Endodermal cell (in vitro differentiated cells): ENCODE data around the gene FBXO47. TPM values are rescaled to one million over a fixed set of nuclear protein-coding genes. Genes with fewer than 3 reads are reported as not detected.

Source experiments
- DNase-seq: peaks from one replicate; pipeline ENCODE4 v3.0.0-alpha.2; 2017
- H3K27ac ChIP-seq: 2 replicates; pipeline ENCODE4 v1.5.1; 2013; ENCODE audit warnings: mild to moderate bottlenecking, low read depth, low read length, moderate library complexity
- H3K27me3 ChIP-seq: 2 replicates; pipeline ENCODE4 v1.6.1; 2013; ENCODE audit warnings: mild to moderate bottlenecking, low read length, moderate library complexity; ENCODE audit not compliant: insufficient read depth, control insufficient read depth, poor library complexity, severe bottlenecking
- H3K36me3 ChIP-seq: 2 replicates; pipeline ENCODE4 v1.7.0; 2013; ENCODE audit warnings: mild to moderate bottlenecking, low read length, moderate library complexity; ENCODE audit not compliant: control insufficient read depth, insufficient read depth
- H3K4me1 ChIP-seq: one replicate; pipeline ENCODE4 v1.7.0; 2013; ENCODE audit warnings: low read length; ENCODE audit not compliant: control insufficient read depth, insufficient read depth
- H3K4me3 ChIP-seq: 2 replicates; pipeline ENCODE4 v1.5.1; 2013; ENCODE audit warnings: mild to moderate bottlenecking, low read length, moderate library complexity
- H3K9ac ChIP-seq: 2 replicates; pipeline ENCODE4 v1.6.1; 2013; ENCODE audit warnings: mild to moderate bottlenecking, low read length, moderate library complexity; ENCODE audit not compliant: poor library complexity, severe bottlenecking; ENCODE audit errors: extremely low read depth
- H3K9me3 ChIP-seq: 2 replicates; pipeline ENCODE4 v1.6.1; 2013; ENCODE audit warnings: mild to moderate bottlenecking, low read length, moderate library complexity; ENCODE audit not compliant: control insufficient read depth
- H3K27ac Mint-ChIP-seq: 2 replicates; pipeline ENCODE4 v1.8.0; 2020; ENCODE audit warnings: mixed read lengths
- H3K27me3 Mint-ChIP-seq: 2 replicates; pipeline ENCODE4 v1.8.0; 2021; ENCODE audit warnings: mild to moderate bottlenecking, mixed read lengths; ENCODE audit not compliant: insufficient read depth
- H3K36me3 Mint-ChIP-seq: 2 replicates; pipeline ENCODE4 v1.8.0; 2020; ENCODE audit warnings: low read depth, mixed read lengths
- H3K4me1 Mint-ChIP-seq: 2 replicates; pipeline ENCODE4 v1.8.0; 2020; ENCODE audit warnings: mixed read lengths
- H3K4me3 Mint-ChIP-seq: 2 replicates; pipeline ENCODE4 v1.8.0; 2020; ENCODE audit warnings: mild to moderate bottlenecking, moderate library complexity, mixed read lengths
- H3K9me3 Mint-ChIP-seq: 2 replicates; pipeline ENCODE4 v1.8.0; 2020; ENCODE audit warnings: mild to moderate bottlenecking, mixed read lengths
- WGBS, 2 experiments: methylation state at CpG; one replicate each; pipeline versions ENCODE4 v1.1.5 to v1.1.7; 2013; ENCODE audit warnings: missing lambda C conversion rate in 2 of 2, mixed read lengths in 1 of 2; ENCODE audit not compliant: insufficient coverage in 1 of 2, insufficient read length in 1 of 2; 5-methylcytosine and 5-hydroxymethylcytosine counted together
- total RNA-seq, 2 donors: library from RNA; stranded (reverse); fragmentation: NEBNext Ultra II Directional in 1 of 2; extraction: Animal tissue kit (Norgen Biotek cat#: 25700) in 1 of 2; gene quantifications; 2 replicates in 1 of 2; 3 replicates in 1 of 2; pipeline ENCODE4 v1.2.1, GENCODE V29; 2021
- TF ChIP-seq, protein P1 (sequence below): fragments of 200-600 bp; sonication (generic); conservative IDR thresholded peaks from 2 replicates; pipeline ENCODE4 v1.5.0; 2021; ENCODE audit warnings: antibody characterized with exemption, mild to moderate bottlenecking

Gene FBXO47
- total RNA-seq, 2 donors from 2014 or later, result not detected

GRCh38 chr17:38918916-38919315, 48.3 kb downstream of the FBXO47 start:
- H3K4me3 ChIP-seq, result no peak overlapping the region
- peaks cover 68% of the 10 kb centered on the region for H3K36me3 ChIP-seq
- WGBS, 2 experiments, result 94 to 100% methylated on average over 2 to 5 of the region's 5 CpGs
- no peak for DNase-seq
- H3K27me3 ChIP-seq, result no peaks in the 10 kb centered on the region
- no peaks in the 10 kb centered on the region for H3K27me3 Mint-ChIP-seq
- H3K27ac ChIP-seq, result no peak overlapping the region
- H3K27ac Mint-ChIP-seq, result peak overlapping the region; percentile 76
- TF ChIP-seq, protein P1, sequence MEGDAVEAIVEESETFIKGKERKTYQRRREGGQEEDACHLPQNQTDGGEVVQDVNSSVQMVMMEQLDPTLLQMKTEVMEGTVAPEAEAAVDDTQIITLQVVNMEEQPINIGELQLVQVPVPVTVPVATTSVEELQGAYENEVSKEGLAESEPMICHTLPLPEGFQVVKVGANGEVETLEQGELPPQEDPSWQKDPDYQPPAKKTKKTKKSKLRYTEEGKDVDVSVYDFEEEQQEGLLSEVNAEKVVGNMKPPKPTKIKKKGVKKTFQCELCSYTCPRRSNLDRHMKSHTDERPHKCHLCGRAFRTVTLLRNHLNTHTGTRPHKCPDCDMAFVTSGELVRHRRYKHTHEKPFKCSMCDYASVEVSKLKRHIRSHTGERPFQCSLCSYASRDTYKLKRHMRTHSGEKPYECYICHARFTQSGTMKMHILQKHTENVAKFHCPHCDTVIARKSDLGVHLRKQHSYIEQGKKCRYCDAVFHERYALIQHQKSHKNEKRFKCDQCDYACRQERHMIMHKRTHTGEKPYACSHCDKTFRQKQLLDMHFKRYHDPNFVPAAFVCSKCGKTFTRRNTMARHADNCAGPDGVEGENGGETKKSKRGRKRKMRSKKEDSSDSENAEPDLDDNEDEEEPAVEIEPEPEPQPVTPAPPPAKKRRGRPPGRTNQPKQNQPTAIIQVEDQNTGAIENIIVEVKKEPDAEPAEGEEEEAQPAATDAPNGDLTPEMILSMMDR, result no peak
- peaks cover 60% of the 10 kb centered on the region for H3K36me3 Mint-ChIP-seq
- no peak overlapping the region for H3K9ac ChIP-seq
- peaks cover 9% of the 10 kb centered on the region for H3K4me1 ChIP-seq
- H3K4me1 Mint-ChIP-seq, result peaks cover 10% of the 10 kb centered on the region
- no peak overlapping the region for H3K4me3 Mint-ChIP-seq
- H3K9me3 Mint-ChIP-seq, result no peaks in the 10 kb centered on the region
- H3K9me3 ChIP-seq, result no peaks in the 10 kb centered on the region

- no peak overlapping the region for H3K27ac ChIP-seq
- H3K27me3 ChIP-seq, result no peaks in the 10 kb centered on the region
- H3K4me1 ChIP-seq, result peaks cover 9% of the 10 kb centered on the region
- Mint-ChIP-seq H3K9me3 (no peaks in the 10 kb centered on the region), H3K27ac (peak overlapping the region; percentile 76), H3K27me3 (no peaks in the 10 kb centered on the region), H3K4me1 (peaks cover 10% of the 10 kb centered on the region), H3K36me3 (peaks cover 64% of the 10 kb centered on the region), H3K4me3 (no peak overlapping the region)
- no peak overlapping the region for H3K9ac ChIP-seq
- no peaks in the 10 kb centered on the region for H3K9me3 ChIP-seq
- TF ChIP-seq, protein P1, result peak; percentile 61
- DNase-seq, result peak; percentile 83
- H3K4me3 ChIP-seq, result no peak overlapping the region
- WGBS, 2 experiments, result 95% methylated on average over 35 to 37 of the region's 37 CpGs
- H3K36me3 ChIP-seq, result peaks cover 73% of the 10 kb centered on the region
These were observed 48.9 kb downstream of the FBXO47 start for GRCh38 chr17:38918129-38918913.

DNA sequence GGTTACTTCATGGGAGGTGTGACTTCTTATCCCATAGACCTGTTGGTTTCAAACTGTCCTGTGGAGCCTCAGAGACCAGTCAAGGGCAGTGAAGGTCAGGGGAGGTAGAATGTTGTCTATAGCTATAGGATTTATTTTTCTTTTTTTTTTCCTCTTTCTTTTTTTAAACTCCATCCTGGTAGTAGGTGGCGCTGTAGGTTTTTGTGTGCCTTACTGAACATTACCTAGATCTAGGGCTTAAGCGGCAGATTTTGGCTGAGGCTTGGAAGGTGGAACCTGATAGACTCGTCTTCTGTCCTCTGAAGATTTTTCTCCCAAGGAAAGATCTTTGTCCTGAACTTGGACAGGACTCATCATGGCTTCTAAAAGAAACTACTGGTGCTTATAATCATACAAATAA, 49.9 kb downstream of the FBXO47 start:
- H3K9me3 ChIP-seq, result no peaks in the 10 kb centered on the region
- Mint-ChIP-seq H3K4me3 (no peak overlapping the region), H3K27me3 (no peaks in the 10 kb centered on the region), H3K27ac (peak overlapping the region; percentile 71), H3K4me1 (peaks cover 9% of the 10 kb centered on the region), H3K36me3 (peaks cover 66% of the 10 kb centered on the region), H3K9me3 (no peaks in the 10 kb centered on the region)
- 90 to 95% methylated on average over 2 to 3 of the region's 3 CpGs for WGBS, 2 experiments
- TF ChIP-seq, protein P1, result peak; percentile 40
- peaks cover 5% of the 10 kb centered on the region for H3K4me1 ChIP-seq
- DNase-seq, result no peak
- H3K27me3 ChIP-seq, result no peaks in the 10 kb centered on the region
- H3K4me3 ChIP-seq, result no peak overlapping the region
- H3K27ac ChIP-seq, result no peak overlapping the region
- peaks cover 82% of the 10 kb centered on the region for H3K36me3 ChIP-seq
- H3K9ac ChIP-seq, result no peak overlapping the region
